Loucy (cell line): Measurements from ENCODE around the gene SYPL1.

Experiments used
- EZH2phosphoT487 ChIP-seq: fragments of 200-600 bp; IDR thresholded peaks from 2 replicates; pipeline ENCODE4 v1.6.1; 2018; ENCODE audit warnings: antibody characterized with exemption, mild to moderate bottlenecking, moderate library complexity, borderline replicate concordance
- TF ChIP-seq, protein P1 (sequence below): fragments of 200-600 bp; sonication (generic); conservative IDR thresholded peaks from 2 replicates; pipeline ENCODE4 v1.5.1; 2014; ENCODE audit warnings: mild to moderate bottlenecking, antibody characterized with exemption, low read length

DNA sequence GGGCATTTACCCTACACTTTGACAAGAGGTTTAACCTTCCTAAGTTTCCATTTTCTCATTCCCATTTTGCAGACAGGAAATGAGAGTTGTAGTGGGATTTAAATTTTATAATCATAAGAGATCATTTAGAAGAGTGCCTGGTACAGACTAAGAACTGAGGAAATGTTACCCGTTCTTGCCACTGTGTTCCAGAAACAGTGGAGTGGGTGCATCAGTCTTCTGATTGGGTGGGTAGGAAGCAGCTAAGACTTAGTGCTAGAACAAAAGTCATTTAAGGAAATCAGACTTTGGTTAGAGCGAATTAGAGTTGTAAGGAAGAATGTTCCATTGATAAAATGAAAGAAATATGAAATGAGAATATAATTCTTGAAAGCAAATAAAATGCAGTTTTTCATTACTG lies 8.4 kb upstream of the SYPL1 start:
- TF ChIP-seq, protein P1, sequence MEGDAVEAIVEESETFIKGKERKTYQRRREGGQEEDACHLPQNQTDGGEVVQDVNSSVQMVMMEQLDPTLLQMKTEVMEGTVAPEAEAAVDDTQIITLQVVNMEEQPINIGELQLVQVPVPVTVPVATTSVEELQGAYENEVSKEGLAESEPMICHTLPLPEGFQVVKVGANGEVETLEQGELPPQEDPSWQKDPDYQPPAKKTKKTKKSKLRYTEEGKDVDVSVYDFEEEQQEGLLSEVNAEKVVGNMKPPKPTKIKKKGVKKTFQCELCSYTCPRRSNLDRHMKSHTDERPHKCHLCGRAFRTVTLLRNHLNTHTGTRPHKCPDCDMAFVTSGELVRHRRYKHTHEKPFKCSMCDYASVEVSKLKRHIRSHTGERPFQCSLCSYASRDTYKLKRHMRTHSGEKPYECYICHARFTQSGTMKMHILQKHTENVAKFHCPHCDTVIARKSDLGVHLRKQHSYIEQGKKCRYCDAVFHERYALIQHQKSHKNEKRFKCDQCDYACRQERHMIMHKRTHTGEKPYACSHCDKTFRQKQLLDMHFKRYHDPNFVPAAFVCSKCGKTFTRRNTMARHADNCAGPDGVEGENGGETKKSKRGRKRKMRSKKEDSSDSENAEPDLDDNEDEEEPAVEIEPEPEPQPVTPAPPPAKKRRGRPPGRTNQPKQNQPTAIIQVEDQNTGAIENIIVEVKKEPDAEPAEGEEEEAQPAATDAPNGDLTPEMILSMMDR, result no peak
- TF ChIP-seq EZH2phosphoT487, result no peak
